Nephron progenitor cell (in vitro differentiated cells): ENCODE results near the gene NALF2.

Experiments
- DNase-seq: peaks from one replicate; pipeline ENCODE4 v3.0.0; 2021
- H3K27ac Mint-ChIP-seq: 2 replicates; pipeline ENCODE4 v1.8.0; 2021; ENCODE audit warnings: mild to moderate bottlenecking, moderate library complexity, mixed read lengths
- H3K27me3 Mint-ChIP-seq: 2 replicates; pipeline ENCODE4 v1.8.0; 2021; ENCODE audit warnings: mild to moderate bottlenecking, low read depth, mixed read lengths; ENCODE audit not compliant: poor library complexity
- H3K36me3 Mint-ChIP-seq: 2 replicates; pipeline ENCODE4 v1.8.0; 2021; ENCODE audit warnings: low read depth, mixed read lengths
- H3K4me1 Mint-ChIP-seq: 2 replicates; pipeline ENCODE4 v1.8.0; 2021; ENCODE audit warnings: mixed read lengths
- H3K4me3 Mint-ChIP-seq: 2 replicates; pipeline ENCODE4 v1.8.0; 2021; ENCODE audit warnings: mild to moderate bottlenecking, moderate library complexity, mixed read lengths
- H3K9me3 Mint-ChIP-seq: 2 replicates; pipeline ENCODE4 v1.8.0; 2021; ENCODE audit warnings: mild to moderate bottlenecking, moderate library complexity, mixed read lengths
- CTCF ChIP-seq: fragments of 200-600 bp; sonication (generic); IDR thresholded peaks from 2 replicates; pipeline ENCODE4 v1.5.0; 2021; ENCODE audit warnings: antibody characterized with exemption

The NALF2 gene

GRCh38 chrX:69493766-69494165 lies 10.4 kb upstream of the NALF2 start:
- no peaks in the 10 kb centered on the region for H3K4me1 Mint-ChIP-seq
- peaks cover 27% of the 10 kb centered on the region for H3K9me3 Mint-ChIP-seq
- H3K4me3 Mint-ChIP-seq, result no peak overlapping the region
- peaks cover 18% of the 10 kb centered on the region for H3K27me3 Mint-ChIP-seq
- no peak overlapping the region for H3K27ac Mint-ChIP-seq
- no peaks in the 10 kb centered on the region for H3K36me3 Mint-ChIP-seq
- DNase-seq, result no peak
- no peak for TF ChIP-seq CTCF

- peaks cover 29% of the 10 kb centered on the region for H3K9me3 Mint-ChIP-seq
- no peak overlapping the region for H3K27ac Mint-ChIP-seq
- H3K36me3 Mint-ChIP-seq, result no peaks in the 10 kb centered on the region
- H3K4me1 Mint-ChIP-seq, result no peaks in the 10 kb centered on the region
- no peak for TF ChIP-seq CTCF
- H3K27me3 Mint-ChIP-seq, result peaks cover 12% of the 10 kb centered on the region
- no peak for DNase-seq
- H3K4me3 Mint-ChIP-seq, result no peak overlapping the region
Measured at GRCh38 chrX:69496183-69496582, 7.9 kb upstream of the NALF2 start.

- no peaks in the 10 kb centered on the region for H3K4me1 Mint-ChIP-seq
- no peak overlapping the region for H3K27ac Mint-ChIP-seq
- peaks cover 20% of the 10 kb centered on the region for H3K9me3 Mint-ChIP-seq
- peaks cover 18% of the 10 kb centered on the region for H3K27me3 Mint-ChIP-seq
- H3K36me3 Mint-ChIP-seq, result no peaks in the 10 kb centered on the region
- DNase-seq, result peak; percentile 45
- TF ChIP-seq CTCF, result no peak
- no peak overlapping the region for H3K4me3 Mint-ChIP-seq
Measured at GRCh38 chrX:69501429-69501828, 2.7 kb upstream of the NALF2 start.

- H3K36me3 Mint-ChIP-seq, result no peaks in the 10 kb centered on the region
- H3K27ac Mint-ChIP-seq, result no peak overlapping the region
- peaks cover 17% of the 10 kb centered on the region for H3K9me3 Mint-ChIP-seq
- DNase-seq, result no peak
- peaks cover 33% of the 10 kb centered on the region for H3K27me3 Mint-ChIP-seq
- H3K4me1 Mint-ChIP-seq, result no peaks in the 10 kb centered on the region
- no peak for TF ChIP-seq CTCF
- peak overlapping the region; percentile 50 for H3K4me3 Mint-ChIP-seq
Measured at GRCh38 chrX:69503228-69503781, 821 bp upstream of the NALF2 start.

GRCh38 chrX:69504626-69505612 lies 793 bp downstream of the NALF2 start:
- H3K9me3 Mint-ChIP-seq, result peaks cover 19% of the 10 kb centered on the region
- H3K27me3 Mint-ChIP-seq, result peaks cover 41% of the 10 kb centered on the region
- DNase-seq, result peak; percentile 48
- TF ChIP-seq CTCF, result no peak
- no peak overlapping the region for H3K27ac Mint-ChIP-seq
- no peaks in the 10 kb centered on the region for H3K4me1 Mint-ChIP-seq
- H3K4me3 Mint-ChIP-seq, result peak overlapping the region; percentile 62
- no peaks in the 10 kb centered on the region for H3K36me3 Mint-ChIP-seq
